ENCODE data around the gene DIS3L2.
"Not testable (repeated sequence)": the region's sequence is repeated elsewhere in the genome, so short reads cannot be mapped to it uniquely, and the experiment has no call there.

DIS3L2 gene

GRCh38 chr2:232351686-232352510, 390.4 kb downstream of the DIS3L2 start:
- no peak for DNase-seq (ENCODE audit: low read depth)

GRCh38 chr2:232352511-232353091, 391.1 kb downstream of the DIS3L2 start:
- DNase-seq (ENCODE audit: low read depth) = no peak

GRCh38 chr2:232353096-232353495, 391.6 kb downstream of the DIS3L2 start:
- DNase-seq (ENCODE audit: low read depth) = no peak

- DNase-seq (ENCODE audit: low read depth) = no peak
Measured at GRCh38 chr2:232353660-232354059, 392.1 kb downstream of the DIS3L2 start.

GRCh38 chr2:232354069-232354468, 392.6 kb downstream of the DIS3L2 start:
- DNase-seq (ENCODE audit: low read depth) = no peak

DNA sequence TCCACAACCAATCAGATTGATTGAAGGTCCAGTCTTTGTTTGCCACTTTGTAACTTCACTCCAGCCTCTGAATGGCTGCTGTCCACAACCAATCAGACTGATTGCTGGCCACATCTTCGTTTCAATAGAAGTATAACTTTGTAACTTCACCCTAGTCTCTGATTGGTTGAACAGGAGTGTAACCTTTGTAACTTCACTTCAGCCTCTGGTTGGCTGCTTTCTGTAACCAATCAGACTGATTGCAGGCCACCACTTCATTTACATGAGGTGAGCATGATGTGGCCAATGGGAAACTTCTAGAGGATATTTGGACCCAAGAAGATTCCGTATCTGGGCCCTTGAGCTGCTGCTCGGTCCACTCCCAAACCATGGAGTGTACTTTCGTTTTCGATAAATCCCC, 400.1 kb downstream of the DIS3L2 start:
- DNase-seq (ENCODE audit: low read depth) = no peak

GRCh38 chr2:232362174-232362900, 400.8 kb downstream of the DIS3L2 start:
- no peak for DNase-seq (ENCODE audit: low read depth)

DNA sequence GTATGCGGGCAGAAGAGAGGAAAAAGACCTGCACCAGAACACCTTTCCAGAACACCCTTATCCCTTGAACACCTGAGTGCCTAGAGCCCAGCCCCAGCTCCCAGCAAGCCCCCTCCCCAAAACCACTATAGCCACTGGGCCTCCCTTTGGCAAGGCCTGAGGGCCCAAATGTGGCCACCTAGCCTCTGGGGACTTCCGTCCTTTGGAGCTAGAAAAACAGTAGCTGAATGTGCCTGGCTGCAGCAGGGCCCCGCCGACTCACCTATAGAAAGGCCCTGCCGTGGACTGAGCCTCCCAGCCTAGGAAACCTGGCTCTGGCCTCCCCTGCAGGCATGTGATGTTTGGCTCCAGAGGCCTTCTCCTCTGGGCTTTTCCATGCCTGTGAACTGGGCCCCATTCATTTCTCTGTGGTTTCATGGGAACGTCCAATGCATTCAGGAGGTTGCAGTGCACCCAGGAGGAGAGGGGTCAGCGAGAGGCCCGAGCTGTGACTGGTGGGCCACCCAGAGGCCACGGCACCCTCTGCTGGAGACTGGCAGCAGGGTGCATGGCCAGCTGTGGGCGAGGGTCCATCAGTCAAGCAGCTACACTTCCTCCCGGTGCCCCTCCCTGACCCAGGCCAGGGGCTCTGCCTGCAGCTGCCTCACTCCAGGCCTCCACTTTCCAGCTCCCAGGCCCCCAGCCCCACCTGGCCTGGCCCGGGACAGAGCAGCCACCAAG, 401.7 kb downstream of the DIS3L2 start:
- not testable (repeated sequence) for DNase-seq (ENCODE audit: low read depth)

DNA sequence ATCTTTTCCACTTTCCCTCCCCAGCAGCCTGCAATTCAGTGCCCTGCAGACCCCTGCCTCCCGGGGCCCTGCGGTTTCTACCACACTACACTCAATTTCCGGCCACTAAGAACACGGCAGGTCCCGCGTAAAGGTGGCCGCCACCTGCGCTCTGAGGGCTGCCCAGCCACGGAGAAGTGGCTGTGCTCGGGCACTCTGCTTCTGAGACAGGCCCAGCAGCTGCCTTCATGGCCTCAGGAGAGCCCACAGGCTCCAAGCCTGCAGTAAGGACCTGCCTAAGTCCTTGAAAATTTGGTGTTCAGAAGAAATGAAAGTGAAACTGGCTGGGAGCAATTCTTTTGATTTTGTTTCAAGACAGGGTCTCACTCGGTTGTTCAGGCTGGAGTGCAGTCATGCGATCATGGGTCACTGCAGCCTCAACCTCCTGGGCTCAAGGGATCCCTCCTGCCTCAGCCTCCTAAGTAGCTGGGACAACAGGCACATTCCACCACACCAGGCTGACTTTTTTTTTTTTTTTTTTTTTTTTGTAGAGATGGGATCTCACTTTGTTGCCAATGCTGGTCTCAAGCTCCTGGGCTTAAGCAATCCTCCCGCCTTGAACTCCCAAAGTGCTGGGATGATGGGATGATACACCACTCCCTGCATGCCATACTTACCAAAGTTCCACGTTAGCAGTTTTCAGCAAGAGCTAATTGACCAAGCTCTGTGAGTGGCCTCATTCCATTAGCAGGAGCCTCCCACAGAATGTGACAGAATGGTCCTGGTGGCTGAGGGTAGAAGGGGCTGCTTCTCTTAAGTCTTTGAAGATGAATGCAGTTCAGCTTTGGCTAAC, 402.5 kb downstream of the DIS3L2 start:
- DNase-seq (ENCODE audit: low read depth) = no peak

- DNase-seq (ENCODE audit: low read depth) = not testable (repeated sequence)
Measured at GRCh38 chr2:232364806-232365594, 403.5 kb downstream of the DIS3L2 start.

DNA sequence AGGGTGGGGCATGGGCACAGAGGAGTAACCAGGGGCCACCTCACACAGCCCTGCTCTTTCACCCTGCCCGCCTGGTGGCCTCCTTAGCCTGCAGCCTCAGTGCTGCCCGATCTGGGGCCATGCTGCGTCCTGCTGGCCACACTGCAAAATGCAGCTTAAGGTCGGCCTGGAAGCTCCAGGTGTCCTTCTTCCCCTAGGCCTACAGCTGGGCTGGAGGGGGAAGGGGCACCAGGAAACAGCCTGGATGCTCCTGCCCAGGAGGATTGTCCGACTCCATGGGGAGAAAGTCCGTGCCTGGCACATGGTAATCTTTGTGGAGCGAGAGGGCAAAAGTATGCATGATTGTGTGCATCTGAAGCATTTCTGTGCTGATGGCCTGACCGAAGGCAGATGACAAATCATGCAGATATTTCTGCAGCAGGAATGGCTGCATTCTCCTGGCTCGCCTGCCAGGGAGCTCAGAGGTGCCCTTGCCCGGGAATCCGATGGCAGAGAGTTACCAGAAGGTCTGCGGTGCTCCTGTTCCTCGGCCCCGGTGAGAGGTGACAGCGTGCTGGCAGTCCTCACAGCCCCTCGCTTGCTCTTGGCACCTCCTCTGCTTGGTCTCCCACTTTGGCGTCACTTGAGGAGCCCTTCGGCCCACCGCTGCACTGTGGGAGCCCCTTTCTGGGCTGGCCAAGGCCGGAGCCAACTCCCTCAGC, 404.3 kb downstream of the DIS3L2 start:
- DNase-seq (ENCODE audit: low read depth) = no peak

- not testable (repeated sequence) for DNase-seq (ENCODE audit: low read depth)
Measured at GRCh38 chr2:232366461-232366860, 404.9 kb downstream of the DIS3L2 start.

GRCh38 chr2:232367016-232367415, 405.5 kb downstream of the DIS3L2 start:
- no peak for DNase-seq (ENCODE audit: low read depth)

- DNase-seq (ENCODE audit: low read depth) = no peak
Measured at GRCh38 chr2:232367591-232368233, 406.2 kb downstream of the DIS3L2 start.

DNA sequence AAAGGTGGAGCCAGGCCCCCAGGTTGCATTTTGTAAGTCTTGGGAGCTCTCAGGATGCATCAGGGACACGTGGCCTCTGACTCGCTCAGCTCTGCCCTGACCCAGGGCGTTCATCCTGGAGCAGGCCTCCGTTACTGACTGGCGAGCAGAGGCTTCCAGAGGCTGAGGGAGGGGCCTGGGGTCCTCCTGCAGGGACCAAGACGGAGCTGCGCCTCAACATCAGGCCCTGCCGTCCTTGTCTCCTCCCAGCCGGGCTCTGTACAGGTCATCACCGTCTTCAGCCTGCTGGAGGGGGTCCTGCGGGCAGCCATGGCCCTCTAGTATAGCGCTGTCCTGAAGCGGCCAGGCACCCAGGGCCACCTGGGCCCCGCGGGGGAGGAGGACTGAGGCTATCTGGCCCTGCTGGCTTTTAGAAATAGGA, 406.8 kb downstream of the DIS3L2 start:
- no peak for DNase-seq (ENCODE audit: low read depth)

- DNase-seq (ENCODE audit: low read depth) = no peak
Measured at GRCh38 chr2:232369126-232369951, 407.8 kb downstream of the DIS3L2 start.

DNA sequence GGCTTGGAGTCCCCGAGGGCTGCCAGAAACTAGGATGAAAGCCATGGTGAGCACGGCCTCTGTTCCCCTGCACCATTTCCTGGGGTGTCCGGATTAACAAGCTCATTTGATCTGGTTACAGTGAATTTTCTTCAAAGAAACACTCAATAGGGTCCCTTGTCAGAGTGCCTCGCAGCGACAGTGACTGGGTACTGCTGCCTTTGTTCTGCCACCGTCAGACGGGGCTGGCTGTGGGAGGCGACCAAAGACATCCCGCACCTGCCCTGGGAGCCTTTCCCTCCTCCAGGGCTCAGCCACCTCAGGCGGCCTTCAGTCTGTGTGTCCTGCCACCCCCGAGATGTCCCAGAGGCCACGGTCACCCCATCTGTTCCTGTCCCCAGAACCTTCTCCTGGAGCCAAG, 408.5 kb downstream of the DIS3L2 start:
- not testable (repeated sequence) for DNase-seq (ENCODE audit: low read depth)

All from stimulated activated CD8-positive, alpha-beta memory T cell treated with anti-CD3 and anti-CD28 coated beads, Interleukin-12 subunit alpha, Interleukin-12 subunit beta, amount 100 ng/mL, for 4 hours (primary cell).